ENCODE results near the gene TPM2. TPM values are rescaled to one million over a fixed set of nuclear protein-coding genes. Genes with fewer than 3 reads are reported as not detected.
A peak's percentile ranks its signal among the peaks of the same experiment; 100 is the strongest.

TPM2 gene
- total and polyA plus RNA-seq, 9 of the 15 experiments (the other 6 are each of a cell fraction or from before 2014, with no cell fraction given) = 0.28 to 16.1 (median 4.5) TPM

- no peak for TF ChIP-seq ARID3A (IDR thresholded peaks at IDR 0.05; ENCODE audit: borderline replicate concordance, low read depth, low read length)
- TF ChIP-seq POLR2G (IDR thresholded peaks at IDR 0.05; ENCODE audit: low read depth, low read length) = no peak
- peak; percentile 56; the same call in 1 of the 2 replicates for TF ChIP-seq NFRKB (IDR thresholded peaks at IDR 0.05; ENCODE audit: low read depth)
- TF ChIP-seq CEBPZ (IDR thresholded peaks at IDR 0.05; ENCODE audit: borderline replicate concordance, low read depth, low read length) = no peak
- TF ChIP-seq MXI1 (IDR thresholded peaks at IDR 0.05; ENCODE audit: low read depth, low read length) = no peak
- no peak for TF ChIP-seq ETS1 (conservative IDR thresholded peaks at IDR 0.05; ENCODE audit: control insufficient read depth, low read depth, low read length)
- no peak for TF ChIP-seq ESRRA (IDR thresholded peaks at IDR 0.05; ENCODE audit: borderline replicate concordance, low read depth)
- TF ChIP-seq NR2C2 (CRISPR knock-in tag; IDR thresholded peaks at IDR 0.05) = no peak
- peak; percentile 92 for TF ChIP-seq NR2C2 (tag; IDR thresholded peaks at IDR 0.05)
- TF ChIP-seq SUPT5H (IDR thresholded peaks at IDR 0.05) = peak; percentile 62; the same call in 1 of the 2 replicates
- TF ChIP-seq MLLT1 (IDR thresholded peaks at IDR 0.05) = peak; percentile 72 to 79
- TF ChIP-seq BCOR (IDR thresholded peaks at IDR 0.05) = peak; percentile 52; the same call in 1 of the 2 replicates
- TF ChIP-seq CBFA2T3 (IDR thresholded peaks at IDR 0.05) = peak; percentile 79
- TF ChIP-seq TEAD4 (IDR thresholded peaks at IDR 0.05; ENCODE audit: low read length) = peak; percentile 37; the same call in 1 of the 2 replicates
- no peak for TF ChIP-seq TEAD4 (CRISPR knock-in tag; IDR thresholded peaks at IDR 0.05; ENCODE audit: borderline replicate concordance)
- TF ChIP-seq EP400 (IDR thresholded peaks at IDR 0.05) = peak; percentile 16; the same call in 1 of the 2 replicates
- TF ChIP-seq FOXP4 (CRISPR knock-in tag; IDR thresholded peaks at IDR 0.05; ENCODE audit: borderline replicate concordance) = no peak
- TF ChIP-seq BRCA1 (IDR thresholded peaks at IDR 0.05) = no peak
- no peak for TF ChIP-seq BRCA1 (CRISPR knock-in tag; IDR thresholded peaks at IDR 0.05)
Measured at GRCh38 chr9:35731415-35732184, 41.9 kb upstream of the TPM2 start (continued).
